Skeletal muscle tissue (tissue), 5 donors: ENCODE measurements around the gene LDHA. TPM values are rescaled to one million over a fixed set of nuclear protein-coding genes. Genes with fewer than 3 reads are reported as not detected.

Experiments
- H3K27ac ChIP-seq: one replicate; pipeline ENCODE4 v1.7.0; 2013; ENCODE audit warnings: mild to moderate bottlenecking, low read depth, low read length, inconsistent platforms
- H3K27me3 ChIP-seq, 3 donors: one replicate each; pipeline ENCODE4 v1.7.0; 2013; ENCODE audit warnings: low read length in 3 of 3; ENCODE audit not compliant: control insufficient read depth in 3 of 3, insufficient read depth in 3 of 3
- H3K36me3 ChIP-seq, 3 donors: one replicate each; pipeline ENCODE4 v1.7.0; 2013; ENCODE audit warnings: low read length in 3 of 3; ENCODE audit not compliant: control insufficient read depth in 3 of 3, insufficient read depth in 3 of 3
- H3K4me1 ChIP-seq, 3 donors: one replicate each; pipeline ENCODE4 v1.7.0; 2013; ENCODE audit warnings: low read length in 3 of 3, mild to moderate bottlenecking in 3 of 3; ENCODE audit not compliant: control insufficient read depth in 3 of 3, insufficient read depth in 3 of 3
- H3K4me3 ChIP-seq, 3 donors: one replicate each; pipeline ENCODE4 v1.7.0; 2013; ENCODE audit warnings: low read length in 3 of 3
- H3K9ac ChIP-seq, 3 donors: one replicate each; pipeline ENCODE4 v1.7.0; 2013; ENCODE audit warnings: low read length in 3 of 3, mild to moderate bottlenecking in 3 of 3, moderate library complexity in 2 of 3, low read depth in 1 of 3
- H3K9me3 ChIP-seq, 3 donors: one replicate each; pipeline ENCODE4 v1.7.0; 2013; ENCODE audit warnings: low read length in 3 of 3; ENCODE audit not compliant: control insufficient read depth in 3 of 3
- small RNA-seq: library from RNA; depleted of rRNA; stranded (forward); fragments of <200 nt; gene quantifications from one replicate; pipeline ENCODE3, GENCODE V24; 2014
- total RNA-seq: library from RNA; depleted of rRNA; stranded (reverse); fragments of >200 nt; gene quantifications from one replicate; pipeline ENCODE4 v1.2.3, GENCODE V29; 2014
- donor health status: Osteomylitis.

Gene LDHA
- total RNA-seq, 1 donor from 2014 or later: 390 TPM

DNA sequence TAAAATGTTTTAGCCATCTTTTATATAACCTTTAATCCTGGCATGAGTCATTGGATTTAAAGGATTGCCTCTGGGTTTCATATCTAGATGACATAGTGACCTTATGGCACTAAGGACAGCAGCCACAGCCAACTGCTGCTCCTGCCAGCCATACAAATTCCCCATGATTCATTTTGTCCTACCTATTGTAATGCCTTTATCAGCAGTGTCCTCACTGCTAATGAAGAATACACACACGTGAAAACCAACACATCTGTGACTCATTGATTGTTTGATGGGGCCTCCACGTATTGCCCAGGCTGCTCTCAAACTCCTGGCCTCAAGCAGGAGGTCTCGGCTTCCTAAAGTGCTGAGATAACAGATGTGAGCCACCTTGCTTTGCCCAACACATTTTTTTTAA lies 63.1 kb downstream of the LDHA start:
- no peaks in the 10 kb centered on the region for H3K36me3 ChIP-seq
- no peak overlapping the region for H3K4me3 ChIP-seq
- no peak overlapping the region for H3K9ac ChIP-seq
- no peaks in the 10 kb centered on the region for H3K4me1 ChIP-seq
- no peaks in the 10 kb centered on the region for H3K9me3 ChIP-seq
- peaks cover 4 to 7% (median 5%) of the 10 kb centered on the region in 3 donors for H3K27me3 ChIP-seq
- H3K27ac ChIP-seq: no peak overlapping the region

Small RNA genes within 50 kb of the gene (small RNA-seq; reads per million reads assigned to genes)
- gene MIR3159: not detected

Other genes with a start within 250 kb of the LDHA start
- not detected for gene MRGPRX4, start 221.7 kb upstream of the LDHA start, total RNA-seq
- gene SAA4, start 157.8 kb upstream of the LDHA start, total RNA-seq: not detected
- gene SAA2, start 145.9 kb upstream of the LDHA start, total RNA-seq: not detected
- not detected for gene SAA1, start 128.3 kb upstream of the LDHA start, total RNA-seq
- 64.7 TPM for gene HPS5, start 72.4 kb upstream of the LDHA start, total RNA-seq
- 45.9 TPM for gene GTF2H1, start 72.0 kb upstream of the LDHA start, total RNA-seq
- gene LDHC, start 17.8 kb downstream of the LDHA start, total RNA-seq: not detected
- gene LDHAL6A, start 61.3 kb downstream of the LDHA start, total RNA-seq: not detected
- gene TSG101, start 132.4 kb downstream of the LDHA start, total RNA-seq: 45.4 TPM
- 12.0 TPM for gene UEVLD, start 194.2 kb downstream of the LDHA start, total RNA-seq
- gene MISFA, start 205.2 kb downstream of the LDHA start, total RNA-seq: not detected
- gene SPTY2D1, start 239.8 kb downstream of the LDHA start, total RNA-seq: 13.6 TPM